Cardiac muscle cell (in vitro differentiated cells and primary cell): Measurements from ENCODE around the gene PNLIPRP3. TPM values are rescaled to one million over a fixed set of nuclear protein-coding genes. Genes with fewer than 3 reads are reported as not detected.

Experiments
- DNase-seq, 2 donors: peaks; one replicate each; pipeline versions ENCODE4 v3.0.0 to v3.0.0-alpha.2; 2010 to 2017; ENCODE audit warnings: low read depth in 1 of 2, low spot score in 1 of 2
- H3K27ac ChIP-seq: fragments of 200-600 bp; sonication (generic); 2 replicates; pipeline ENCODE4 v1.5.1; 2016
- H3K27me3 ChIP-seq: fragments of 200-600 bp; sonication (generic); 2 replicates; pipeline ENCODE4 v1.6.0; 2016; ENCODE audit warnings: control low read depth
- H3K36me3 ChIP-seq: fragments of 200-600 bp; sonication (generic); 2 replicates; pipeline ENCODE4 v1.5.1; 2016; ENCODE audit warnings: control low read depth
- H3K4me1 ChIP-seq: fragments of 200-600 bp; sonication (generic); 2 replicates; pipeline ENCODE4 v1.8.1; 2017; ENCODE audit warnings: low read depth, mild to moderate bottlenecking, mixed run types
- H3K4me3 ChIP-seq: fragments of 200-600 bp; sonication (generic); 2 replicates; pipeline ENCODE4 v1.5.1; 2016; ENCODE audit warnings: mild to moderate bottlenecking
- H3K9me3 ChIP-seq: fragments of 200-600 bp; sonication (generic); 2 replicates; pipeline ENCODE4 v1.5.1; 2017; ENCODE audit warnings: low read depth, mild to moderate bottlenecking, control low read depth
- polyA plus RNA-seq: library from polyadenylated mRNA; unstranded; fragments of >200 nt; fragmentation: Nextera tagmentation; extraction: Ambion mirVana; gene quantifications from 2 replicates; pipeline ENCODE4 v1.2.1, GENCODE V29; 2016
- total RNA-seq: library from RNA; depleted of rRNA; stranded (reverse); fragments of >200 nt; gene quantifications from 2 replicates; pipeline ENCODE4 v1.2.3, GENCODE V29; 2016
- TF ChIP-seq, protein P1 (sequence below): IDR thresholded peaks from 2 replicates; pipeline ENCODE4 v1.5.1; 2012; ENCODE audit warnings: low read depth, mild to moderate bottlenecking, low read length

PNLIPRP3 gene
- total and polyA plus RNA-seq, 2 experiments from 2014 or later, result not detected

GRCh38 chr10:116430288-116430687, 2.6 kb downstream of the PNLIPRP3 start:
- H3K4me1 ChIP-seq, result no peaks in the 10 kb centered on the region
- no peaks in the 10 kb centered on the region for H3K27me3 ChIP-seq
- no peaks in the 10 kb centered on the region for H3K36me3 ChIP-seq
- DNase-seq, result no peak
- H3K9me3 ChIP-seq, result no peaks in the 10 kb centered on the region
- TF ChIP-seq, protein P1, sequence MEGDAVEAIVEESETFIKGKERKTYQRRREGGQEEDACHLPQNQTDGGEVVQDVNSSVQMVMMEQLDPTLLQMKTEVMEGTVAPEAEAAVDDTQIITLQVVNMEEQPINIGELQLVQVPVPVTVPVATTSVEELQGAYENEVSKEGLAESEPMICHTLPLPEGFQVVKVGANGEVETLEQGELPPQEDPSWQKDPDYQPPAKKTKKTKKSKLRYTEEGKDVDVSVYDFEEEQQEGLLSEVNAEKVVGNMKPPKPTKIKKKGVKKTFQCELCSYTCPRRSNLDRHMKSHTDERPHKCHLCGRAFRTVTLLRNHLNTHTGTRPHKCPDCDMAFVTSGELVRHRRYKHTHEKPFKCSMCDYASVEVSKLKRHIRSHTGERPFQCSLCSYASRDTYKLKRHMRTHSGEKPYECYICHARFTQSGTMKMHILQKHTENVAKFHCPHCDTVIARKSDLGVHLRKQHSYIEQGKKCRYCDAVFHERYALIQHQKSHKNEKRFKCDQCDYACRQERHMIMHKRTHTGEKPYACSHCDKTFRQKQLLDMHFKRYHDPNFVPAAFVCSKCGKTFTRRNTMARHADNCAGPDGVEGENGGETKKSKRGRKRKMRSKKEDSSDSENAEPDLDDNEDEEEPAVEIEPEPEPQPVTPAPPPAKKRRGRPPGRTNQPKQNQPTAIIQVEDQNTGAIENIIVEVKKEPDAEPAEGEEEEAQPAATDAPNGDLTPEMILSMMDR, result no peak
- H3K4me3 ChIP-seq, result no peak overlapping the region
- H3K27ac ChIP-seq, result no peak overlapping the region

GRCh38 chr10:116431598-116431997, 4.0 kb downstream of the PNLIPRP3 start:
- no peak for DNase-seq
- Histone ChIP-seq H3K4me1 (no peaks in the 10 kb centered on the region), H3K4me3 (no peak overlapping the region), H3K27me3 (no peaks in the 10 kb centered on the region), H3K36me3 (no peaks in the 10 kb centered on the region), H3K9me3 (no peaks in the 10 kb centered on the region), H3K27ac (no peak overlapping the region)
- TF ChIP-seq, protein P1, result no peak

GRCh38 chr10:116437076-116437692, 9.5 kb downstream of the PNLIPRP3 start:
- H3K27me3 ChIP-seq, result no peaks in the 10 kb centered on the region
- H3K36me3 ChIP-seq, result no peaks in the 10 kb centered on the region
- no peak overlapping the region for H3K27ac ChIP-seq
- H3K4me3 ChIP-seq, result no peak overlapping the region
- TF ChIP-seq, protein P1, result no peak
- DNase-seq, result no peak
- H3K4me1 ChIP-seq, result no peaks in the 10 kb centered on the region
- no peaks in the 10 kb centered on the region for H3K9me3 ChIP-seq

- no peaks in the 10 kb centered on the region for H3K9me3 ChIP-seq
- H3K27ac ChIP-seq, result no peak overlapping the region
- no peaks in the 10 kb centered on the region for H3K27me3 ChIP-seq
- H3K4me1 ChIP-seq, result no peaks in the 10 kb centered on the region
- no peak for DNase-seq
- TF ChIP-seq, protein P1, result no peak
- no peaks in the 10 kb centered on the region for H3K36me3 ChIP-seq
- H3K4me3 ChIP-seq, result no peak overlapping the region
These were observed 12.8 kb downstream of the PNLIPRP3 start for GRCh38 chr10:116440330-116441030.

- Histone ChIP-seq H3K36me3 (no peaks in the 10 kb centered on the region), H3K27ac (no peak overlapping the region), H3K4me1 (no peaks in the 10 kb centered on the region), H3K9me3 (no peaks in the 10 kb centered on the region), H3K27me3 (no peaks in the 10 kb centered on the region), H3K4me3 (no peak overlapping the region)
- peak; percentile 40 to 70 for DNase-seq
- TF ChIP-seq, protein P1, result peak; percentile 78
These were observed 17.0 kb downstream of the PNLIPRP3 start for GRCh38 chr10:116444527-116445142.
